Muscle layer of colon (tissue), 2 donors: ENCODE measurements around the gene CDH26.

Experiments
- H3K27ac ChIP-seq: one replicate; pipeline ENCODE4 v1.7.0; 2013; ENCODE audit warnings: low read depth, mild to moderate bottlenecking, low read length, moderate library complexity
- H3K27me3 ChIP-seq, 2 donors: one replicate each; pipeline ENCODE4 v1.7.0; 2013; ENCODE audit warnings: low read length in 2 of 2, mild to moderate bottlenecking in 2 of 2; ENCODE audit not compliant: insufficient read depth in 2 of 2, control insufficient read depth in 1 of 2
- H3K36me3 ChIP-seq: one replicate; pipeline ENCODE4 v1.7.0; 2013; ENCODE audit warnings: mild to moderate bottlenecking, low read length; ENCODE audit not compliant: insufficient read depth
- H3K4me1 ChIP-seq: one replicate; pipeline ENCODE4 v1.7.0; 2013; ENCODE audit warnings: mild to moderate bottlenecking, low read length; ENCODE audit not compliant: insufficient read depth
- H3K4me3 ChIP-seq, 2 donors: one replicate each; pipeline ENCODE4 v1.7.0; 2013; ENCODE audit warnings: low read length in 2 of 2, low read depth in 1 of 2, mild to moderate bottlenecking in 1 of 2, moderate library complexity in 1 of 2
- H3K9ac ChIP-seq: one replicate; pipeline ENCODE4 v1.7.0; 2013; ENCODE audit warnings: low read length
- H3K9me3 ChIP-seq: one replicate; pipeline ENCODE4 v1.7.0; 2013; ENCODE audit warnings: mild to moderate bottlenecking, low read length
- donor health status: abdominal sarcoma.
- donor health status: Adenocarcinoma of cecum.

Gene CDH26

DNA sequence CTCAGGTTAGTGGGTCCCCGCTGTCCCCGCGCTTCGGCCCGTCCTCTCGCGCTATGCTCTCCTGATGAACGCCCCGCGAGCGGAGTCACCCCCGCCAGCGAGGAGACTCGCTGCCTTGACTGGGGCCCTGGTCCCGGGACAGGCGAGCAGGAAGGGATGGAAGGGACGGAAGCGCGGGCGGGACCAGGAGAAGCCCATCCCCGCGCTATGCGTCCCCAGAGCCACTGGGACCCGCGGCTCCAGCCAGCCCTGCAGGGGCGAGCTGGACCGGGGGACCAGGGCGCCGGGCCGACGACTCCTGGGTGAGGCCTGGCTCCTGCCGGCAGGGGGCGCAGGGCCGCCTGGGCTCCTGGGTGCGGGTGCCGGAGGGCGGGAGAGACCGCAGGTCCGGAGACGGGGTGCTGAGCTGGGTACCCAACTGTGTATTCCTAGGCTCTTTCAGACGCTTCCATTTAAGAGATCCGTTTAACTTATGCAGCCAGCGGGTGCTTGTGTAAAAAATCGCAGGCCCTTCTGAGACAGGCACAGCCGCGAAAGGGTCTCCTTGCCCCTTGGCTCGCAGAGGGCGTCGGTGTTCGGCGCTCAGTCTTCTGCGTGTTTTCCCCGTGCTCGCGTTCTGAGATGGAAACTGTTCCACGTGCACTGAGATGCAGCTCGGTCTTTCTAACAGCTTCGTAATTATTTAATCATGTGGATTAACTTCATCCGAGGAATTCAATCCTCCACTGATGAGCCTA is 24.2 kb upstream of the CDH26 start:
- Histone ChIP-seq H3K27ac (peak overlapping the region; percentile 63), H3K4me1 (peaks cover 29% of the 10 kb centered on the region), H3K9ac (no peak overlapping the region)

GRCh38 chr20:59935457-59936185 is 22.6 kb upstream of the CDH26 start:
- Histone ChIP-seq H3K4me3 (no peak overlapping the region), H3K27ac (no peak overlapping the region), H3K9me3 (no peaks in the 10 kb centered on the region), H3K27me3 (no peaks in the 10 kb centered on the region), H3K4me1 (peaks cover 33% of the 10 kb centered on the region), H3K9ac (no peak overlapping the region), H3K36me3 (no peaks in the 10 kb centered on the region)

More for the DNA sequence above, 24.2 kb upstream of the CDH26 start:
- Histone ChIP-seq H3K9me3 (no peaks in the 10 kb centered on the region), H3K4me3 (peak overlapping the region; percentile 54 to 68), H3K27me3 (no peaks in the 10 kb centered on the region), H3K36me3 (no peaks in the 10 kb centered on the region)

- no peaks in the 10 kb centered on the region for H3K27me3 ChIP-seq
- H3K9me3 ChIP-seq = no peaks in the 10 kb centered on the region
- H3K4me3 ChIP-seq = no peak overlapping the region
- no peak overlapping the region for H3K27ac ChIP-seq
- H3K4me1 ChIP-seq = peaks cover 38% of the 10 kb centered on the region
- H3K9ac ChIP-seq = no peak overlapping the region
- H3K36me3 ChIP-seq = no peaks in the 10 kb centered on the region
Measured at GRCh38 chr20:59936409-59936808, 21.8 kb upstream of the CDH26 start.

DNA sequence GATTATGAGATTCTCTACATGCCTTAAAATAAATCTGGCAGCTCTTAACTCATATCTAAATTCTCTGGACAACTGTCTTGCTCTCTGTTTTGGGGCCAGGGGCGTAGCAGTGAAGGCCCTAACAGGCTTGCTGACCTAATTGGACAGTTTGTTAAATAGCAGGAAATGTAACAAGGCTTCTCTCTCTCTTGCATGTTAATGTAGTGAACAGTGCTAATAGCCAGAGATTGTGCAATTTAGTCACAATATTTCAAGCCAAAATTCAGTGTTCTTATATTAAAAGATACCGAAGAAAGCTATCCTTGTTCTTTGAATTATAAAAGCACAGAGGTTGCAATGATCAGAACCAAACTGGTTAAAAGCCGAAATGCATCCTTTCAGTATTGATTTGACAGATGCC is 21.1 kb upstream of the CDH26 start:
- H3K27ac ChIP-seq = no peak overlapping the region
- H3K4me1 ChIP-seq = peaks cover 45% of the 10 kb centered on the region

GRCh38 chr20:59938221-59938620 is 20.0 kb upstream of the CDH26 start:
- no peak overlapping the region for H3K9ac ChIP-seq
- H3K4me1 ChIP-seq = peaks cover 47% of the 10 kb centered on the region
- peak overlapping the region in 1 of 2 donors; percentile 51 for H3K4me3 ChIP-seq
- no peak overlapping the region for H3K27ac ChIP-seq
- H3K27me3 ChIP-seq = no peaks in the 10 kb centered on the region
- no peaks in the 10 kb centered on the region for H3K9me3 ChIP-seq
- peaks cover 13% of the 10 kb centered on the region for H3K36me3 ChIP-seq

More for the DNA sequence above, 21.1 kb upstream of the CDH26 start:
- Histone ChIP-seq H3K4me3 (no peak overlapping the region), H3K9ac (no peak overlapping the region), H3K27me3 (no peaks in the 10 kb centered on the region), H3K9me3 (no peaks in the 10 kb centered on the region), H3K36me3 (peaks cover 2% of the 10 kb centered on the region)

DNA sequence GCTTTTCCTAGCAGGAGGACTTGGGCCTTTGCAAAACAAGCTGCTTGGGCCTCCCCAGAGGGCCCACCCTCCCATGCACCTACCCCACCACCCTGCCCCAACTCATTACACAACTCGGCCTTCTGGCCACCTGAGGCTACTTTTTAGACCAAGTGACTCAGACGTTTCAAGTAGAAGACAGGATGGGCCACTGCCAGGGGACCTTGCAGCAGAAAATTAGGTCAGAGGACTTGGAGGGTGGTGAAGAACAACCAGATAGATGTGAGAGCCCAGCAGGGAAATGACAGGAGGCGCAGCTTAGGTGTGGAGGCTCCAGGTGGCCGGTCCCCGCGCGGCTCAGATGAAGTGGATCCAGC is 19.5 kb upstream of the CDH26 start:
- H3K4me1 ChIP-seq = peaks cover 47% of the 10 kb centered on the region
- H3K9ac ChIP-seq = no peak overlapping the region
- H3K27ac ChIP-seq = no peak overlapping the region
- no peaks in the 10 kb centered on the region for H3K9me3 ChIP-seq
- peak overlapping the region in 1 of 2 donors; percentile 51 for H3K4me3 ChIP-seq
- H3K36me3 ChIP-seq = peaks cover 17% of the 10 kb centered on the region
- no peaks in the 10 kb centered on the region for H3K27me3 ChIP-seq

DNA sequence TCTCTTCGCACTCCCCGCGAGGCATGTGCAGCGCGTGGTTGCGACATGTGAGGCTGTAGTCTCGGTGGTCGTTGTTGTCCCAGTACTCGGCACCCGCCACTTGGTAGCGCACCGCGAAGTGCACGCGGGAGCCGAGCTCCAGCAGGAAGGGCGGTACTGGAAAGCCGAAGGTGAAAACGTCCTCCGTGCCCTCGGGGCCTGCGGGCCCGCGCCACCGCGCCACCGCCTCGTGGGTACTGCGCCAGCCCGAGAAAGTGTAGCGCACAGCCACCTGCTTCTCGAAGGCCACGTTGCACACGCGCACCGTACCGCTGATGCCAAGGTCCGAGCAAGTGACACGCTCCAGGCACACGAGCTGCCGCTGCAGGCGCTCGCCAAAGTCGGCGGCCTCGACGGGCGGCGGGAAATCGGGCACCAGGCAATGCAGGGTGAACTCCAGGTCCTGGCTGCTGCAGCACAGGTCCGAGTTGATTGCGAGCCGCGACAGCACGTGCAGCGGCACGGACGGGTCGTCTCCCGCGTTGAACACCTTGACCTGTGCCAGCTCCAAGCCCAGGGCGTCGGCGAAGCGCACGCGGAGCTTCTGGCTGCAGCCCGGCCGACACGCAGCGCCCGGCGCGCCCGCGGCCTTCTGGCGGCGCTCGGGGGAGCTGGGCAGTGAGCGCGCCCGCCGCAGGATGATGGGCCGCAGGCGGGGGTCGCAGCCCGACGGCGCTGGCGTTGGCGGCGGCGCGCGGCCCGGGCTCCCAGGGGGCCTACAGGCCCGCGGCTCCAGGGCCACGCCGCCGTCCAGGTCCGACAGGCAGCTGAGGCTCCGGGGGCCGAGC is 19.0 kb upstream of the CDH26 start:
- H3K4me3 ChIP-seq = peak overlapping the region; percentile 60 to 72
- H3K9ac ChIP-seq = peak overlapping the region; percentile 67
- H3K27ac ChIP-seq = peak overlapping the region; percentile 100
- no peaks in the 10 kb centered on the region for H3K27me3 ChIP-seq
- H3K36me3 ChIP-seq = peaks cover 22% of the 10 kb centered on the region
- peaks cover 47% of the 10 kb centered on the region for H3K4me1 ChIP-seq
- no peaks in the 10 kb centered on the region for H3K9me3 ChIP-seq

- Histone ChIP-seq H3K4me3 (peak overlapping the region; percentile 60 to 72), H3K9me3 (no peaks in the 10 kb centered on the region), H3K36me3 (peaks cover 27% of the 10 kb centered on the region), H3K27ac (peak overlapping the region; percentile 100), H3K9ac (peak overlapping the region; percentile 67), H3K4me1 (peaks cover 52% of the 10 kb centered on the region), H3K27me3 (no peaks in the 10 kb centered on the region)
Measured at GRCh38 chr20:59939879-59940128, 18.4 kb upstream of the CDH26 start.

DNA sequence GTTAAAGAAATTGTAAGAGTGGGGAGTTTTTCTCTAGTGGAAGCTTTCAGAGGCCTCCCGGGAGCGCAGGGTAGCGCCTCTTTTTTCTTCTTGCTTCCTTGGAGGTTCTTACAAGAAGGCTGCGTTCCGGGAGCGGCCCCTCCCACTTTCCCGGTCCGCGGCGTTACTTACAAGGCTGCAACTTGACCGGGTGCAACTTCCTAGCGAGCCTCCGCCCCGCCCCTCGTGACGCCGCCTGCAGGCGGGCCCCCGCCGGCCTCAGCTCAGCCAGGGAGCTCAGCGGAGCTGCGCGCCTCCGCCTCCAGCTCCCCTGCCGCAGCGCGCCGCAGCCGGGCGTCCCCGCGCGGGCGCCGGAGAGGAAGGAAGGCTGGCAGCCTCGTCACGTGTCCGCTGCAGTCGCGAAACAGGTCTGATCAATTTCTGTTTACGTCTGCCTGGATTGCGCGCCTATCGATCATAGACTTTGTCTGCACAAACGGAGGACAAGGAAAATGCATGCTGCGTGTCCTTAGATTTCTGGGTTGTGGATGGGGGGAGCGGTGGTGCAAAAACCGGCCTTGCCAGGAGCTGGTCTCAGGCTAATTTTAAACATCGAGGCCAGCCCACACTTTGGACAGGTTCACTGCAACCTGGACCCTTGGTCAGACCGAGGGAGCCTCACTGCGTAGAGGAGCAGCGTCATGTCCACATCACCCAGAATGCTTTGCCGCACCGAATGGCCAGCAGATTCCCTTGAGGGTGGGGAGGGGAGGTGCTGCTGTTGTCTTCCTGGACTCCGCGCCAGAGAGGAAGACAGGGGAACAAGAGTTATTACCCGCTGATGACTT is 17.9 kb upstream of the CDH26 start, which contains the start of the genes FAM217B and PPP1R3D:
TSS of gene FAM217B (plus strand) at position 261 of the 827 bp plus-strand sequence. CDS start 3,555 bp downstream, outside the sequence.
TSS of gene PPP1R3D (minus strand) at position 177 of the 827 bp plus-strand sequence. CDS start 374 bp downstream, outside the sequence.
- no peaks in the 10 kb centered on the region for H3K9me3 ChIP-seq
- H3K27me3 ChIP-seq = no peaks in the 10 kb centered on the region
- H3K9ac ChIP-seq = peak within 1 kb of the TSS; percentile 67
- peak within 1 kb of the TSS; percentile 61 to 72 for H3K4me3 ChIP-seq
- peaks cover 58% of the 10 kb centered on the region for H3K4me1 ChIP-seq
- H3K27ac ChIP-seq = peak within 1 kb of the TSS; percentile 100
- peaks cover 30% of the 10 kb centered on the region for H3K36me3 ChIP-seq

- peak overlapping the region; percentile 63 for H3K9ac ChIP-seq
- peak overlapping the region; percentile 61 to 72 for H3K4me3 ChIP-seq
- peaks cover 64% of the 10 kb centered on the region for H3K4me1 ChIP-seq
- H3K9me3 ChIP-seq = no peaks in the 10 kb centered on the region
- no peaks in the 10 kb centered on the region for H3K27me3 ChIP-seq
- H3K27ac ChIP-seq = peak overlapping the region; percentile 100
- peaks cover 30% of the 10 kb centered on the region for H3K36me3 ChIP-seq
Measured at GRCh38 chr20:59940956-59941294, 17.3 kb upstream of the CDH26 start.
